Adrenal gland (tissue), 12 donors: Measurements from ENCODE around the gene VKORC1. TPM values are rescaled to one million over a fixed set of nuclear protein-coding genes. Genes with fewer than 3 reads are reported as not detected.

Source experiments
- DNase-seq, 7 donors: peaks; one replicate each; pipeline ENCODE4 v3.0.0-alpha.2; 2019 to 2020
- H3K27ac ChIP-seq, 5 donors: fragments of 200-600 bp; sonication (generic) in 4 of 5; 1 replicate in 3 of 5; 2 replicates in 2 of 5; pipeline versions ENCODE4 v1.5.1 to v1.8.0; 2016 to 2020; ENCODE audit warnings: mild to moderate bottlenecking in 1 of 5
- H3K27me3 ChIP-seq: fragments of 200-600 bp; 2 replicates; pipeline ENCODE4 v1.8.0; 2021
- H3K36me3 ChIP-seq, 2 donors: fragments of 200-600 bp; replicated peaks in 1 of 2; 1 replicate in 1 of 2; 2 replicates in 1 of 2; pipeline versions ENCODE4 v1.5.1 to v1.8.0; 2018 to 2022
- H3K4me1 ChIP-seq, 2 donors: fragments of 200-600 bp; replicated peaks in 1 of 2; 1 replicate in 1 of 2; 2 replicates in 1 of 2; pipeline versions ENCODE4 v1.5.1 to v1.8.0; 2018 to 2021
- H3K4me3 ChIP-seq, 4 donors: fragments of 200-600 bp; sonication (generic) in 3 of 4; one replicate each; pipeline ENCODE4 v1.5.1; 2016 to 2018
- H3K9me3 ChIP-seq, 3 donors: fragments of 200-600 bp; sonication (generic) in 1 of 3; replicated peaks in 1 of 3; 1 replicate in 2 of 3; 2 replicates in 1 of 3; pipeline versions ENCODE4 v1.5.1 to v1.8.0; 2016 to 2021
- POLR2A ChIP-seq, 2 donors: fragments of 450-650 bp; IDR thresholded peaks; one replicate each; pipeline ENCODE4 v1.6.1; 2017; ENCODE audit warnings: antibody characterized with exemption in 2 of 2, mild to moderate bottlenecking in 2 of 2, moderate library complexity in 1 of 2
- WGBS, 4 donors: extraction: QIAGEN DNeasy Blood & Tissue Kit in 2 of 4; methylation state at CpG; one replicate each; pipeline versions ENCODE4 v1.1.5 to v1.1.7; 2013 to 2017; 5-methylcytosine and 5-hydroxymethylcytosine counted together
- intact Hi-C, 2 donors: fragments of 100-400 bp; cut with DNase I; formaldehyde crosslinking; loops; one replicate each; pipeline versions ENCODE4 v1.14.1 to v1.15.0; 2022 to 2023
- polyA plus RNA-seq, 3 donors: library from polyadenylated mRNA; stranded (reverse); fragments of 200-250 nt in 2 of 3; fragments of 350-450 nt in 1 of 3; fragmentation: Illumina TruSeq in 1 of 3; extraction: RNeasy Lipid Tissue Mini Kit (QIAGEN cat#74804) in 1 of 3; gene quantifications; one replicate each; pipeline ENCODE4 v1.2.3, GENCODE V29; 2013 to 2014
- total RNA-seq, 9 donors: library from RNA; depleted of rRNA in 4 of 9; stranded (reverse); fragments of >200 nt in 4 of 9; fragments of 120-200 nt in 1 of 9; fragmentation: NEBNext Ultra II Directional in 1 of 9; extraction: Animal tissue kit (Norgen Biotek cat#: 25700) in 1 of 9; gene quantifications; one replicate each; pipeline versions ENCODE4 v1.1.0 to v1.2.4, GENCODE V29; 2013 to 2023
- TF ChIP-seq, protein P1 (sequence below), 6 experiments: fragments of 450-650 bp in 4 of 6; fragments of 200-600 bp in 2 of 6; sonication (generic) in 1 of 6; IDR thresholded peaks; 1 replicate in 5 of 6; 2 replicates in 1 of 6; pipeline versions ENCODE4 v1.5.1 to v1.8.0; 2016 to 2021; ENCODE audit warnings: antibody characterized with exemption in 6 of 6, mild to moderate bottlenecking in 2 of 6, moderate library complexity in 1 of 6
- donor health status: healthy with polysubstance abuse.
- donor health status: Bipolar disorder and iron deficiency.
- donor health status: DM: yes; HTN: yes; CAD: no.
- donor health status: DM: no; HTN: no; CAD: no.
- donor health status: DM: no; HTN: no; CAD: no.
- donor health status: DM: yes; HTN: yes; CAD: no.

Gene VKORC1
- total and polyA plus RNA-seq, 12 donors = 38.6 to 267 (median 120) TPM

DNA sequence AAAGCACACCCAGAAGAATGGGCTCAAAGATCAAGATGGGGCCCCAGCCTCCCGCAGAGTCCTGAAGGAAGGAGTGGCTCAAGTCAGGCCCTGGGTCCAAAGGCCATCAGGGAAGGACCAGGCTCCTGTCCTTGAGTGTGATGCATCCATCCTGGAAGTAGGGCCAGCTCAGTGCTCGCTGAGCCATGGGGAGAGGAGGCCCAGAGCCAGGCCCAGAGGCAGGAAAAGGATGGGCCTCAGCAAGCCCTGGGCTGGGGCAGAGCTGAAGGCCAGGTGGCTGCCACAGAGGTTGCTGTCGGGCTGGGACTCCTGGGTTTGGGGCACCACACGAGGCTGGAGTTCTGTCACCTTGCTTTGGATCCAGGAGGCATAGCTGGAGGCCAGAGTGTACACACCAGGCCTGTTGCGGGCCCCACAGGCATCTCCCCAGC is 37.3 kb upstream of the VKORC1 start:
- WGBS, 4 donors = 84 to 89% (median 89%) methylated on average over 3 to 5 of the region's 5 CpGs; no CpG with 5 or more reads in 1 of the 4 donors
- TF ChIP-seq, protein P1, sequence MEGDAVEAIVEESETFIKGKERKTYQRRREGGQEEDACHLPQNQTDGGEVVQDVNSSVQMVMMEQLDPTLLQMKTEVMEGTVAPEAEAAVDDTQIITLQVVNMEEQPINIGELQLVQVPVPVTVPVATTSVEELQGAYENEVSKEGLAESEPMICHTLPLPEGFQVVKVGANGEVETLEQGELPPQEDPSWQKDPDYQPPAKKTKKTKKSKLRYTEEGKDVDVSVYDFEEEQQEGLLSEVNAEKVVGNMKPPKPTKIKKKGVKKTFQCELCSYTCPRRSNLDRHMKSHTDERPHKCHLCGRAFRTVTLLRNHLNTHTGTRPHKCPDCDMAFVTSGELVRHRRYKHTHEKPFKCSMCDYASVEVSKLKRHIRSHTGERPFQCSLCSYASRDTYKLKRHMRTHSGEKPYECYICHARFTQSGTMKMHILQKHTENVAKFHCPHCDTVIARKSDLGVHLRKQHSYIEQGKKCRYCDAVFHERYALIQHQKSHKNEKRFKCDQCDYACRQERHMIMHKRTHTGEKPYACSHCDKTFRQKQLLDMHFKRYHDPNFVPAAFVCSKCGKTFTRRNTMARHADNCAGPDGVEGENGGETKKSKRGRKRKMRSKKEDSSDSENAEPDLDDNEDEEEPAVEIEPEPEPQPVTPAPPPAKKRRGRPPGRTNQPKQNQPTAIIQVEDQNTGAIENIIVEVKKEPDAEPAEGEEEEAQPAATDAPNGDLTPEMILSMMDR (IDR thresholded peaks at IDR 0.05) = no peak
- no peak for TF ChIP-seq POLR2A (IDR thresholded peaks at IDR 0.05)
- no peaks in the 10 kb centered on the region for H3K27me3 ChIP-seq
- intact Hi-C loops = no loop called here
- H3K4me3 ChIP-seq = no peak overlapping the region
- H3K36me3 ChIP-seq = peaks cover 0 to 36% of the 10 kb centered on the region in 2 donors
- H3K9me3 ChIP-seq = no peaks in the 10 kb centered on the region
- H3K4me1 ChIP-seq = no peaks in the 10 kb centered on the region
- no peak for DNase-seq
- no peak overlapping the region for H3K27ac ChIP-seq

GRCh38 chr16:31131416-31131815 is 36.8 kb upstream of the VKORC1 start:
- Histone ChIP-seq H3K27ac (no peak overlapping the region), H3K36me3 (peaks cover 0 to 37% of the 10 kb centered on the region in 2 donors), H3K27me3 (no peaks in the 10 kb centered on the region), H3K4me1 (no peaks in the 10 kb centered on the region), H3K9me3 (no peaks in the 10 kb centered on the region), H3K4me3 (no peak overlapping the region)
- intact Hi-C loops = no loop called here
- 94 to 96% (median 95%) methylated on average over 9 to 11 of the region's 11 CpGs for WGBS, 4 donors
- TF ChIP-seq POLR2A (IDR thresholded peaks at IDR 0.05) = no peak
- TF ChIP-seq, protein P1 (IDR thresholded peaks at IDR 0.05) = no peak
- no peak for DNase-seq

DNA sequence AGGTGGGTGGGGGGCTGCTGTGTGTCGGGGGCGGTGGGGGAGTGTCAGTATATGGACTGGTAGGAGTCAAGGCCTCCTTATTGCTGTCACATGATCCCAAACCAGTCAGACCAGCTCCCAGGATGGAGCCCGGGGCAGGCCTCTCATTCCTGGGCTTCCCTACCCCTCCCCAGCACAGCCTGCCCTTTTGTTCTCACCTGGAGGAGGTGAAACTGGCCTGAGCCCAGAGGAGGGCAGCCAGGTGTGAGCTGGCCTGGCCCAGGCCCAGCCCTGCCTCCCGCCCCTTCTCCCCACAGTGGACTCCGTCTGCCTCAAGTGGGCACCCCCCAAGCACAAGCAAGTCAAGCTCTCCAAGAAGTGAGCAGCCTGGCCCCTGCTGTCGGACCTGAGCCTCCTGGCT is 36.3 kb upstream of the VKORC1 start:
- TF ChIP-seq, protein P1 (IDR thresholded peaks at IDR 0.05) = no peak
- TF ChIP-seq POLR2A (IDR thresholded peaks at IDR 0.05) = no peak
- 85 to 95% (median 90%) methylated on average over 2 to 6 of the region's 6 CpGs for WGBS, 4 donors
- Histone ChIP-seq H3K36me3 (peaks cover 0 to 37% of the 10 kb centered on the region in 2 donors), H3K27ac (no peak overlapping the region), H3K4me3 (no peak overlapping the region), H3K9me3 (no peaks in the 10 kb centered on the region), H3K27me3 (no peaks in the 10 kb centered on the region), H3K4me1 (no peaks in the 10 kb centered on the region)
- intact Hi-C loops = no loop called here
- no peak for DNase-seq

GRCh38 chr16:31130336-31130891 is 35.8 kb upstream of the VKORC1 start:
- TF ChIP-seq, protein P1 (IDR thresholded peaks at IDR 0.05) = no peak
- TF ChIP-seq POLR2A (IDR thresholded peaks at IDR 0.05) = no peak
- no peak for DNase-seq
- 83 to 90% (median 85%) methylated on average over 2 to 10 of the region's 10 CpGs for WGBS, 4 donors
- Histone ChIP-seq H3K9me3 (no peaks in the 10 kb centered on the region), H3K4me3 (no peak overlapping the region), H3K27ac (peak overlapping the region in 2 of 5 donors; percentile 78 to 93), H3K36me3 (peaks cover 0 to 37% of the 10 kb centered on the region in 2 donors), H3K4me1 (no peaks in the 10 kb centered on the region), H3K27me3 (no peaks in the 10 kb centered on the region)
- intact Hi-C loops = no loop called here
